Measurements from ENCODE around the gene DDX1. TPM values are rescaled to one million over a fixed set of nuclear protein-coding genes. Genes with fewer than 3 reads are reported as not detected.

Gene DDX1
- total and polyA plus RNA-seq, 4 experiments from 2014 or later, result 53.3 to 61.7 (median 57.1) TPM

DNA sequence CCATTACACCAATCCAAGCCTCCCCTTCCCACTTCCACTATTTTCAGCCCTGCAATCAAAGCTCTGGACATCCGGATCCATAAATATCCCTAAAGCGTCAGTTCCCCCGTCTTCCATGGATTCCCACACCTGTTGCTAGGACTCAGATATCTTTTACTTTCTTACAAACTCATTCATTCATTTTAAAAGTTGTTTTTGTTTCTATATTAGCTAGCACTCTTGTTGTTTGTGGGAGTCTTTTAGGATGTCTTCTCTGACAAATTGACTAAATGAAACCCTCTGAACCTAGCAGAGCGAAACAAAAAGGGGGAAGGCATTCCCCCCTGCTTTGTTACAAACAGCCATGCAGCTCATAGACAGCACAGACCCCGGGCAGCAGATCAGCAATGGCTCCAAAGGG, 21.6 kb upstream of the DDX1 start:
- no peak overlapping the region for H3K4me3 ChIP-seq (ENCODE audit: low read length in 2 of 2)
- ChIA-PET CTCF (ENCODE audit: partially characterized antibody) (interaction anchor here (0.7 kb wide), 1 partner anchor 9 kb away, joined by 3 read pairs; no protein-coding TSS in a partner anchor), POLR2A (ENCODE audit: partially characterized antibody) (no interaction called here)
- H3K9me3 ChIP-seq (ENCODE audit: control insufficient read depth in 1 of 2, low read length in 2 of 2), result no peaks in the 10 kb centered on the region
- Mint-ChIP-seq H3K36me3 (no peaks in the 10 kb centered on the region), H3K4me3 (no peak overlapping the region), H3K27ac (no peak overlapping the region), H3K27me3 (peaks cover 0 to 2% of the 10 kb centered on the region in 2 donors), H3K9me3 (no peaks in the 10 kb centered on the region), H3K4me1 (no peaks in the 10 kb centered on the region)
- H3K27me3 ChIP-seq (ENCODE audit: insufficient read depth, low read length), result no peaks in the 10 kb centered on the region
- intact Hi-C loops (cut with micrococcal nuclease), result no loop called here
- DNase-seq, result no peak
- H3K4me1 ChIP-seq (ENCODE audit: insufficient read depth, low read length), result no peaks in the 10 kb centered on the region
- H3K27ac ChIP-seq (ENCODE audit: low read depth, low read length), result no peak overlapping the region
- no peaks in the 10 kb centered on the region for H3K36me3 ChIP-seq (ENCODE audit: insufficient read depth, low read length)

- Mint-ChIP-seq H3K27me3 (peaks cover 1 to 2% of the 10 kb centered on the region in 2 donors), H3K9me3 (no peaks in the 10 kb centered on the region), H3K36me3 (no peaks in the 10 kb centered on the region), H3K4me3 (no peak overlapping the region), H3K4me1 (no peaks in the 10 kb centered on the region), H3K27ac (no peak overlapping the region)
- Histone ChIP-seq H3K4me1 (ENCODE audit: insufficient read depth, low read length) (no peaks in the 10 kb centered on the region), H3K9me3 (ENCODE audit: control insufficient read depth in 1 of 2, low read length in 2 of 2) (no peaks in the 10 kb centered on the region), H3K27ac (ENCODE audit: low read depth, low read length) (no peak overlapping the region), H3K27me3 (ENCODE audit: insufficient read depth, low read length) (no peaks in the 10 kb centered on the region), H3K36me3 (ENCODE audit: insufficient read depth, low read length) (no peaks in the 10 kb centered on the region), H3K4me3 (ENCODE audit: low read length in 2 of 2) (no peak overlapping the region)
- intact Hi-C loops (cut with micrococcal nuclease), result no loop called here
- no peak for DNase-seq
- ChIA-PET CTCF (ENCODE audit: partially characterized antibody) (no interaction called here), POLR2A (ENCODE audit: partially characterized antibody) (no interaction called here)
These were observed 19.9 kb upstream of the DDX1 start for GRCh38 chr2:15571729-15572128.

- POLR2A ChIA-PET (ENCODE audit: partially characterized antibody), result interaction anchor here (1.6 kb wide), 2 partner anchors 15 kb away, joined by 4 to 8 read pairs; partner anchors contain the start of genes DDX1 and NBAS
- intact Hi-C loops (cut with micrococcal nuclease), result loop anchor here (1.0 kb wide), 1 partner anchor 16 kb away; the partner anchor contains the start of gene NBAS
These were observed 14.5 kb upstream of the DDX1 start for GRCh38 chr2:15577071-15577735.

GRCh38 chr2:15579641-15580040, 12.0 kb upstream of the DDX1 start:
- Mint-ChIP-seq H3K9me3 (no peaks in the 10 kb centered on the region), H3K4me1 (no peaks in the 10 kb centered on the region), H3K27ac (no peak overlapping the region), H3K36me3 (no peaks in the 10 kb centered on the region), H3K27me3 (peaks cover 0 to 1% of the 10 kb centered on the region in 2 donors), H3K4me3 (no peak overlapping the region)
- Histone ChIP-seq H3K4me1 (ENCODE audit: insufficient read depth, low read length) (no peaks in the 10 kb centered on the region), H3K36me3 (ENCODE audit: insufficient read depth, low read length) (no peaks in the 10 kb centered on the region), H3K9me3 (ENCODE audit: control insufficient read depth in 1 of 2, low read length in 2 of 2) (no peaks in the 10 kb centered on the region), H3K27me3 (ENCODE audit: insufficient read depth, low read length) (no peaks in the 10 kb centered on the region), H3K27ac (ENCODE audit: low read depth, low read length) (no peak overlapping the region), H3K4me3 (ENCODE audit: low read length in 2 of 2) (no peak overlapping the region)
- POLR2A ChIA-PET (ENCODE audit: partially characterized antibody), result no interaction called here
- intact Hi-C loops (cut with micrococcal nuclease), result no loop called here
- DNase-seq, result no peak
- CTCF ChIA-PET (ENCODE audit: partially characterized antibody), result interaction anchor here (0.9 kb wide), 2 partner anchors 10 to 34 kb away, joined by 3 to 4 read pairs; no protein-coding TSS in a partner anchor

More at GRCh38 chr2:15577071-15577735, 14.5 kb upstream of the DDX1 start:
- no peak overlapping the region for H3K27ac ChIP-seq (ENCODE audit: low read depth, low read length)
- CTCF ChIA-PET (ENCODE audit: partially characterized antibody), result interaction anchor here (0.6 to 4.0 kb wide), 30 partner anchors 9 to 674 kb away, joined by 3 to 61 read pairs (median 4); partner anchors contain the start of genes DDX1 and NBAS
- no peaks in the 10 kb centered on the region for H3K36me3 ChIP-seq (ENCODE audit: insufficient read depth, low read length)
- Mint-ChIP-seq H3K9me3 (no peaks in the 10 kb centered on the region), H3K4me3 (no peak overlapping the region), H3K27me3 (peaks cover 0 to 1% of the 10 kb centered on the region in 2 donors), H3K27ac (no peak overlapping the region), H3K36me3 (no peaks in the 10 kb centered on the region), H3K4me1 (no peaks in the 10 kb centered on the region)
- H3K4me3 ChIP-seq (ENCODE audit: low read length in 2 of 2), result no peak overlapping the region
- no peaks in the 10 kb centered on the region for H3K9me3 ChIP-seq (ENCODE audit: control insufficient read depth in 1 of 2, low read length in 2 of 2)
- DNase-seq, result peak; percentile 74 to 85 (median 77)
- no peaks in the 10 kb centered on the region for H3K27me3 ChIP-seq (ENCODE audit: insufficient read depth, low read length)
- H3K4me1 ChIP-seq (ENCODE audit: insufficient read depth, low read length), result no peaks in the 10 kb centered on the region

DNA sequence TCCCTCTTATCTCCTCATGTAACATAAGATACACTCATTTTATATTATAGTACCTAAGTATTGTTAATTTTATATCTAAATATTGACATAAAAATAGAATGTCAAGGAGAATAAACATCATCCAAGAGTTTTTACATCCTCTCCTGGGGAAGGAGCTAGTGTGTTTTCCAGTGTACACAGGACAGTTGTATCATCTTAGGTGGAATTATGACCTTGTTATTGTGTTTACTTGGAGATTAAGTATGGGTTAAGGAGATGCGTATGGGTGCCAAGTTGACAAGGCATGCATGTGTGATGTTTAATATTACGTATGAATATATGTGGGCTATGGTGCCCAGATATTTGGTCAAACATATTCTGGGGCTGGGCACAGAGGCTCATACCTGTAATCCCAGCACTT, 11.2 kb upstream of the DDX1 start:
- Histone ChIP-seq H3K4me1 (ENCODE audit: insufficient read depth, low read length) (no peaks in the 10 kb centered on the region), H3K9me3 (ENCODE audit: control insufficient read depth in 1 of 2, low read length in 2 of 2) (no peaks in the 10 kb centered on the region), H3K4me3 (ENCODE audit: low read length in 2 of 2) (no peak overlapping the region), H3K27me3 (ENCODE audit: insufficient read depth, low read length) (no peaks in the 10 kb centered on the region), H3K36me3 (ENCODE audit: insufficient read depth, low read length) (no peaks in the 10 kb centered on the region), H3K27ac (ENCODE audit: low read depth, low read length) (no peak overlapping the region)
- Mint-ChIP-seq H3K4me3 (no peak overlapping the region), H3K4me1 (no peaks in the 10 kb centered on the region), H3K9me3 (no peaks in the 10 kb centered on the region), H3K27ac (no peak overlapping the region), H3K36me3 (no peaks in the 10 kb centered on the region), H3K27me3 (no peaks in the 10 kb centered on the region)
- intact Hi-C loops (cut with micrococcal nuclease), result no loop called here
- POLR2A ChIA-PET (ENCODE audit: partially characterized antibody), result no interaction called here
- no peak for DNase-seq
- CTCF ChIA-PET (ENCODE audit: partially characterized antibody), result no interaction called here

DNA sequence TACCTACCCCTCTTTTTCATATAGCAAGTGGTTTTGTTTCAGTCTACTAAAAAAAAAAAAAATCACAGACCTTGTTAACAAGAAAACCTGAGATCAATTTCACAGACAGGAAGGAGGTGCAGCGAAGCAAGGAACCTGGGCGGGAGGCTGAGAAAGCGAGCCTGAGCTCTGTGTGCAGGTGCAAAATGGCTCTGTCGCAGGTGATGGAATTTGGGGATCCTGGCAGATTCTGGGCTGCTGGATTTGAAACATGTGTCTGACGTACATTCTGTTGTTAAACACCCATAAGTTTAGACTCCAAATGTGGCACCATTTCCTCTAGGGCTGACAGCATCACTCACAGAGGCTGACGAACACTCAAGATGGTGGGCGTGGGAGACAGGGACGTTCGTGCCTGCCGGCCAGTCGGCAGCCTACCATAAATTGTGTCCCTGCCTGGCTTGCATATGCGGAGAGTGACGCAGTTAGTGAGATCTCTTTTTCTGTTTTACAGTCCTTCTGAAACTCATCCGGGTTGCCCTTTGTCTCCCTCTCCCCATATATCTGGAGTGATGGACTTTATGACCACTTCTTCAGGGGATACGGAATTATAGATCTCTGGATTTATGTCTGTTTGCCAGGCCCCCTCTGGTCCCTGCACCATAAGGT, 8.8 kb upstream of the DDX1 start:
- H3K4me1 ChIP-seq (ENCODE audit: insufficient read depth, low read length), result no peaks in the 10 kb centered on the region
- ChIA-PET POLR2A (ENCODE audit: partially characterized antibody) (no interaction called here), CTCF (ENCODE audit: partially characterized antibody) (no interaction called here)
- Mint-ChIP-seq H3K27ac (no peak overlapping the region), H3K27me3 (no peaks in the 10 kb centered on the region), H3K9me3 (no peaks in the 10 kb centered on the region), H3K36me3 (no peaks in the 10 kb centered on the region), H3K4me3 (no peak overlapping the region), H3K4me1 (no peaks in the 10 kb centered on the region)
- H3K4me3 ChIP-seq (ENCODE audit: low read length in 2 of 2), result no peak overlapping the region
- H3K27me3 ChIP-seq (ENCODE audit: insufficient read depth, low read length), result no peaks in the 10 kb centered on the region
- no peaks in the 10 kb centered on the region for H3K9me3 ChIP-seq (ENCODE audit: control insufficient read depth in 1 of 2, low read length in 2 of 2)
- intact Hi-C loops (cut with micrococcal nuclease), result no loop called here
- H3K27ac ChIP-seq (ENCODE audit: low read depth, low read length), result no peak overlapping the region
- no peak for DNase-seq
- no peaks in the 10 kb centered on the region for H3K36me3 ChIP-seq (ENCODE audit: insufficient read depth, low read length)

- no peaks in the 10 kb centered on the region for H3K9me3 ChIP-seq (ENCODE audit: control insufficient read depth in 1 of 2, low read length in 2 of 2)
- Mint-ChIP-seq H3K27ac (no peak overlapping the region), H3K4me3 (no peak overlapping the region), H3K9me3 (no peaks in the 10 kb centered on the region), H3K27me3 (no peaks in the 10 kb centered on the region), H3K4me1 (no peaks in the 10 kb centered on the region), H3K36me3 (no peaks in the 10 kb centered on the region)
- no peaks in the 10 kb centered on the region for H3K27me3 ChIP-seq (ENCODE audit: insufficient read depth, low read length)
- no peak for DNase-seq
- intact Hi-C loops (cut with micrococcal nuclease), result no loop called here
- no peak overlapping the region for H3K27ac ChIP-seq (ENCODE audit: low read depth, low read length)
- CTCF ChIA-PET (ENCODE audit: partially characterized antibody), result no interaction called here
- H3K4me1 ChIP-seq (ENCODE audit: insufficient read depth, low read length), result no peaks in the 10 kb centered on the region
- POLR2A ChIA-PET (ENCODE audit: partially characterized antibody), result no interaction called here
- no peaks in the 10 kb centered on the region for H3K36me3 ChIP-seq (ENCODE audit: insufficient read depth, low read length)
- H3K4me3 ChIP-seq (ENCODE audit: low read length in 2 of 2), result no peak overlapping the region
These were observed 7.8 kb upstream of the DDX1 start for GRCh38 chr2:15583826-15584225.
